Thoracic aorta (tissue), 2 donors: Measurements from ENCODE around the gene HOXD13. TPM values are rescaled to one million over a fixed set of nuclear protein-coding genes. Genes with fewer than 3 reads are reported as not detected.

Experiments used
- ATAC-seq: fragments of 150-250 bp; one replicate; pipeline ENCODE4 v1.8.0; 2017; ENCODE audit warnings: low read depth; ENCODE audit not compliant: insufficient number of reproducible peaks, low FRiP score
- DNase-seq: peaks from one replicate; pipeline ENCODE4 v3.0.0-alpha.2; 2020; ENCODE audit warnings: low spot score
- H3K27ac ChIP-seq, 2 donors: fragments of 200-600 bp; sonication (generic); 1 replicate in 1 of 2; 2 replicates in 1 of 2; pipeline ENCODE4 v1.5.1; 2016; ENCODE audit warnings: mild to moderate bottlenecking in 2 of 2, moderate library complexity in 2 of 2
- H3K27me3 ChIP-seq: fragments of 200-600 bp; sonication (generic); replicated peaks from 2 replicates; pipeline ENCODE4 v1.6.0; 2016; ENCODE audit warnings: mild to moderate bottlenecking; ENCODE audit not compliant: insufficient read depth
- H3K36me3 ChIP-seq: fragments of 200-600 bp; sonication (generic); one replicate; pipeline ENCODE4 v1.5.1; 2016
- H3K4me1 ChIP-seq, 2 donors: fragments of 200-600 bp; sonication (generic); 1 replicate in 1 of 2; 2 replicates in 1 of 2; pipeline versions ENCODE4 v1.5.1 to v1.6.0; 2016; ENCODE audit warnings: low read depth in 2 of 2, mild to moderate bottlenecking in 1 of 2; ENCODE audit not compliant: control insufficient read depth in 1 of 2
- H3K4me3 ChIP-seq: fragments of 200-600 bp; sonication (generic); 2 replicates; pipeline ENCODE4 v1.5.1; 2016; ENCODE audit warnings: mild to moderate bottlenecking
- H3K9me3 ChIP-seq: fragments of 200-600 bp; sonication (generic); 2 replicates; pipeline ENCODE4 v1.5.1; 2016
- CTCF ChIP-seq: fragments of 200-600 bp; sonication (generic); IDR thresholded peaks from one replicate; pipeline ENCODE4 v1.5.1; 2019; ENCODE audit warnings: antibody characterized with exemption
- total RNA-seq, 2 donors: library from RNA; depleted of rRNA; stranded (reverse); fragments of >200 nt; gene quantifications; one replicate each; pipeline versions ENCODE4 v1.1.0 to v1.2.3, GENCODE V29; 2016

Gene HOXD13
- total RNA-seq, 2 donors from 2014 or later = not detected

- H3K27me3 ChIP-seq = no peaks in the 10 kb centered on the region
These were observed 39.3 kb downstream of the HOXD13 start for GRCh38 chr2:176131848-176132158.

GRCh38 chr2:176132205-176133171 lies 40.0 kb downstream of the HOXD13 start:
- no peaks in the 10 kb centered on the region for H3K27me3 ChIP-seq

More at GRCh38 chr2:176131848-176132158, 39.3 kb downstream of the HOXD13 start:
- H3K4me3 ChIP-seq = peak overlapping the region; percentile 85
- DNase-seq (no peak), ATAC-seq (no peak)
- no peak overlapping the region for H3K27ac ChIP-seq
- H3K4me1 ChIP-seq = peaks cover 12 to 46% of the 10 kb centered on the region in 2 donors
- no peak for TF ChIP-seq CTCF
- H3K9me3 ChIP-seq = no peaks in the 10 kb centered on the region
- no peaks in the 10 kb centered on the region for H3K36me3 ChIP-seq

GRCh38 chr2:176133389-176133788 lies 40.9 kb downstream of the HOXD13 start:
- H3K27me3 ChIP-seq = no peaks in the 10 kb centered on the region
- no peak for DNase-seq

More at GRCh38 chr2:176132205-176133171, 40.0 kb downstream of the HOXD13 start:
- no peaks in the 10 kb centered on the region for H3K36me3 ChIP-seq
- H3K4me3 ChIP-seq = peak overlapping the region; percentile 28
- DNase-seq (no peak), ATAC-seq (no peak)
- no peak overlapping the region for H3K27ac ChIP-seq
- TF ChIP-seq CTCF = no peak
- H3K4me1 ChIP-seq = peaks cover 12 to 45% of the 10 kb centered on the region in 2 donors
- no peaks in the 10 kb centered on the region for H3K9me3 ChIP-seq

GRCh38 chr2:176134035-176134434 lies 41.5 kb downstream of the HOXD13 start:
- Histone ChIP-seq H3K4me1 (peaks cover 12 to 37% of the 10 kb centered on the region in 2 donors), H3K4me3 (no peak overlapping the region), H3K36me3 (no peaks in the 10 kb centered on the region), H3K9me3 (no peaks in the 10 kb centered on the region), H3K27ac (no peak overlapping the region), H3K27me3 (no peaks in the 10 kb centered on the region)
- DNase-seq = no peak
- TF ChIP-seq CTCF = no peak
- no peak for ATAC-seq

More at GRCh38 chr2:176133389-176133788, 40.9 kb downstream of the HOXD13 start:
- Histone ChIP-seq H3K36me3 (no peaks in the 10 kb centered on the region), H3K4me1 (peaks cover 12 to 44% of the 10 kb centered on the region in 2 donors), H3K9me3 (no peaks in the 10 kb centered on the region), H3K4me3 (no peak overlapping the region), H3K27ac (no peak overlapping the region)
- ATAC-seq = no peak
- TF ChIP-seq CTCF = no peak

GRCh38 chr2:176135035-176135440 lies 42.5 kb downstream of the HOXD13 start:
- Histone ChIP-seq H3K27me3 (no peaks in the 10 kb centered on the region), H3K4me3 (no peak overlapping the region), H3K27ac (peak overlapping the region in 1 of 2 donors; percentile 88), H3K9me3 (no peaks in the 10 kb centered on the region), H3K4me1 (peaks cover 13 to 34% of the 10 kb centered on the region in 2 donors), H3K36me3 (no peaks in the 10 kb centered on the region)
- TF ChIP-seq CTCF = no peak
- DNase-seq = no peak
- no peak for ATAC-seq
